DMS153 treated with DMSO at 0.1 percent for 48 hours (cell line): ENCODE measurements around the gene SEPTIN7.

ENCODE experiments used
- DNase-seq: peaks from one replicate; lab custom pipeline; 2025; ENCODE audit not compliant: unreplicated experiment; lab: John Stamatoyannopoulos, UW

SEPTIN7 gene

GRCh38 chr7:35828817-35829216 lies 28.0 kb downstream of the SEPTIN7 start:
- DNase-seq = no peak

- no peak for DNase-seq
Measured at GRCh38 chr7:35831208-35831607, 30.4 kb downstream of the SEPTIN7 start.

GRCh38 chr7:35839860-35840854 lies 39.3 kb downstream of the SEPTIN7 start:
- DNase-seq = no peak

GRCh38 chr7:35846816-35847412 lies 46.1 kb downstream of the SEPTIN7 start:
- no peak for DNase-seq

- no peak for DNase-seq
Measured at GRCh38 chr7:35848725-35849124, 47.9 kb downstream of the SEPTIN7 start.

- DNase-seq = no peak
Measured at GRCh38 chr7:35849158-35849831, 48.4 kb downstream of the SEPTIN7 start.

GRCh38 chr7:35849954-35850353 lies 49.1 kb downstream of the SEPTIN7 start:
- DNase-seq = no peak
